HepG2 (cell line): Measurements from ENCODE around the gene LOX. TPM values are rescaled to one million over a fixed set of nuclear protein-coding genes. Genes with fewer than 3 reads are reported as not detected.

Source experiments
- ARNTL ChIP-seq: sonication (generic); formaldehyde crosslinking; IDR thresholded peaks from 2 replicates; pipeline ENCODE4 v1.4.0; 2020; ENCODE audit warnings: mild to moderate bottlenecking, missing genetic modification reagents
- HOXA7 ChIP-seq: sonication (generic); formaldehyde crosslinking; IDR thresholded peaks from 2 replicates; pipeline ENCODE4 v1.8.1; 2022; ENCODE audit warnings: mild to moderate bottlenecking, missing genetic modification reagents, moderate library complexity
- MEF2D ChIP-seq: sonication (generic); formaldehyde crosslinking; IDR thresholded peaks from 2 replicates; pipeline ENCODE4 v1.5.1; 2020; ENCODE audit warnings: mild to moderate bottlenecking, missing genetic modification reagents
- MIER3 ChIP-seq: IDR thresholded peaks from 2 replicates; pipeline ENCODE4 v1.6.1; 2016; ENCODE audit warnings: missing compliant biosample characterization, borderline replicate concordance
- MTF1 ChIP-seq: sonication (generic); formaldehyde crosslinking; IDR thresholded peaks from 2 replicates; pipeline ENCODE4 v1.5.0; 2020; ENCODE audit warnings: missing genetic modification reagents
- MXD4 ChIP-seq: IDR thresholded peaks from 2 replicates; pipeline ENCODE4 v1.6.1; 2016; ENCODE audit warnings: mild to moderate bottlenecking, missing biosample characterization, missing genetic modification reagents
- PITX1 ChIP-seq: sonication (generic); formaldehyde crosslinking; IDR thresholded peaks from 2 replicates; pipeline ENCODE4 v1.5.1; 2020; ENCODE audit warnings: mild to moderate bottlenecking, missing genetic modification reagents
- SIN3A ChIP-seq: IDR thresholded peaks from 2 replicates; pipeline ENCODE4 v1.6.1; 2011; ENCODE audit warnings: low read depth, mild to moderate bottlenecking, control low read depth, low read length, borderline replicate concordance
- TAF15 ChIP-seq: fragments of 200-400 bp; formaldehyde crosslinking; IDR thresholded peaks from one replicate; pipeline ENCODE4 v1.6.1; 2018; ENCODE audit warnings: mild to moderate bottlenecking, low read depth, low read length; ENCODE audit not compliant: poor library complexity, severe bottlenecking
- ZNF143 ChIP-seq: sonication (generic); formaldehyde crosslinking; IDR thresholded peaks from 2 replicates; pipeline ENCODE4 v1.4.0; 2020; ENCODE audit warnings: missing genetic modification reagents
- ZNF572 ChIP-seq: sonication (generic); formaldehyde crosslinking; IDR thresholded peaks from 2 replicates; pipeline ENCODE4 v1.5.1; 2020; ENCODE audit warnings: mild to moderate bottlenecking, missing genetic modification reagents
- ZNF607 ChIP-seq: sonication (generic); formaldehyde crosslinking; IDR thresholded peaks from 2 replicates; pipeline ENCODE4 v1.5.1; 2020; ENCODE audit warnings: missing genetic modification reagents, mild to moderate bottlenecking, borderline replicate concordance
- ZNF816 ChIP-seq: sonication (generic); formaldehyde crosslinking; IDR thresholded peaks from 2 replicates; pipeline ENCODE4 v1.8.0; 2022; ENCODE audit warnings: missing genetic modification reagents, mild to moderate bottlenecking, borderline replicate concordance
- polyA plus RNA-seq, 8 experiments: library from polyadenylated mRNA; depleted of rRNA in 3 of 8; stranded (reverse) in 7 of 8; unstranded in 1 of 8; fragments of >200 nt; fragmentation: Illumina TruSeq in 4 of 8; extraction: Trizol in 4 of 8; gene quantifications; 2 replicates each; pipeline versions ENCODE4 v1.2.1 to v1.2.3, GENCODE V29; 2011 to 2016; ENCODE audit warnings: low read depth in 4 of 8, missing spikeins in 1 of 8, mixed read lengths in 1 of 8; ENCODE audit not compliant: insufficient read depth in 1 of 8
- total RNA-seq, 5 experiments: library from RNA; depleted of rRNA; stranded (reverse); fragments of >200 nt; fragmentation: Illumina TruSeq; extraction: Trizol; gene quantifications; 2 replicates each; pipeline ENCODE4 v1.2.3, GENCODE V29; 2016; ENCODE audit warnings: low read depth in 1 of 5
- TF ChIP-seq, protein P1 (sequence below): sonication (generic); formaldehyde crosslinking; IDR thresholded peaks from 2 replicates; pipeline ENCODE4 v1.5.0; 2020; ENCODE audit warnings: mild to moderate bottlenecking, missing genetic modification reagents
- TF ChIP-seq, protein P2 (sequence below): sonication (generic); formaldehyde crosslinking; IDR thresholded peaks from 2 replicates; pipeline ENCODE4 v1.8.1; 2023; ENCODE audit warnings: missing genetic modification reagents, mild to moderate bottlenecking, borderline replicate concordance
- TF ChIP-seq, protein P3 (sequence below): IDR thresholded peaks from 2 replicates; pipeline ENCODE4 v1.6.1; 2016; ENCODE audit warnings: control low read depth
- TF ChIP-seq, protein P4 (sequence below): sonication (generic); formaldehyde crosslinking; IDR thresholded peaks from 2 replicates; pipeline ENCODE4 v1.4.0; 2020; ENCODE audit warnings: missing genetic modification reagents, low read depth, mild to moderate bottlenecking, borderline replicate concordance
- TF ChIP-seq, protein P5 (sequence below), 2 experiments: fragments of 450-650 bp in 1 of 2; sonication (generic) in 1 of 2; formaldehyde crosslinking; IDR thresholded peaks; 2 replicates each; pipeline versions ENCODE4 v1.5.0 to v1.8.0; 2020 to 2022; ENCODE audit warnings: mild to moderate bottlenecking in 1 of 2, missing genetic modification reagents in 1 of 2
- TF ChIP-seq, protein P6 (sequence below): sonication (generic); formaldehyde crosslinking; IDR thresholded peaks from 2 replicates; pipeline ENCODE4 v1.5.0; 2020; ENCODE audit warnings: mild to moderate bottlenecking, missing genetic modification reagents, borderline replicate concordance

LOX gene
- total and polyA plus RNA-seq, 2 of the 13 experiments (the other 11 are each of a cell fraction or from before 2014, with no cell fraction given) = 0.73 to 173 TPM

DNA sequence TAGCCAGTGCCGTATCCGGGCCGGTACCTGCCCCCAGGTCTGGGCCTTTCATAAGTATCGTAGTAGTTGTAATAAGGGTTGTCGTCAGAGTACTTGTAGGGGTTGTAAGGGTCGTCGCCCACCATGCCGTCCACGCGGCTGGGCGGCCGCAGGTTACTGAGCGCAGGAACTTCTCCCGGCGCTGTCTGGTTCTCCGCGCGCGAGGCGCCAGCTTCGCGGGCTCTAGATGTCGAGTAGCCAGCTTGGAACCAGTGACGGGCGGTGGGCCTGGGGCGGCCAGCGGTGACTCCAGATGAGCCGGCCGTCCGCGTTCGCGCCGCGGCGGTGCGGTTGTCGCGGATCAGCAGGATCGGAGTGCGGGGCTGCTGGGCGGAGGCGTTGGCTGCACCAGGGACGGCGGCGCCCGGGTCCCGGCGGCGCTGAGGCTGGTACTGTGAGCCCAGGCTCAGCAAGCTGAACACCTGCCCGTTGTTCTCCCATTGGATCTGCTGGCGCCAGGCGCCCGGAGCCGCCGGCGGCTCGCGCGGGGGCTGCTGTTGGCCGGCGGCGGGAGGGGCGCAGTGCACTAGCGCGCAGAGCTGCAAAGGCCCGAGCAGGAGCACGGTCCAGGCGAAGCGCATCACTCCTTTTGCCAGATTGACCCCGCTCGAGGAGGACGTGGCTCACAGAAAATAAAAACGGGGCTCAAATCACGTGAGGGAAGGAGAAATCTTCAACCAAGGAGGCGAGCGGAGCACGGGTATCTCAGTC is 518 bp downstream of the LOX start (continued):
- no peak for TF ChIP-seq ZNF572
- peak; percentile 16 for TF ChIP-seq ZNF607 (CRISPR knock-in tag)
- TF ChIP-seq, protein P1, sequence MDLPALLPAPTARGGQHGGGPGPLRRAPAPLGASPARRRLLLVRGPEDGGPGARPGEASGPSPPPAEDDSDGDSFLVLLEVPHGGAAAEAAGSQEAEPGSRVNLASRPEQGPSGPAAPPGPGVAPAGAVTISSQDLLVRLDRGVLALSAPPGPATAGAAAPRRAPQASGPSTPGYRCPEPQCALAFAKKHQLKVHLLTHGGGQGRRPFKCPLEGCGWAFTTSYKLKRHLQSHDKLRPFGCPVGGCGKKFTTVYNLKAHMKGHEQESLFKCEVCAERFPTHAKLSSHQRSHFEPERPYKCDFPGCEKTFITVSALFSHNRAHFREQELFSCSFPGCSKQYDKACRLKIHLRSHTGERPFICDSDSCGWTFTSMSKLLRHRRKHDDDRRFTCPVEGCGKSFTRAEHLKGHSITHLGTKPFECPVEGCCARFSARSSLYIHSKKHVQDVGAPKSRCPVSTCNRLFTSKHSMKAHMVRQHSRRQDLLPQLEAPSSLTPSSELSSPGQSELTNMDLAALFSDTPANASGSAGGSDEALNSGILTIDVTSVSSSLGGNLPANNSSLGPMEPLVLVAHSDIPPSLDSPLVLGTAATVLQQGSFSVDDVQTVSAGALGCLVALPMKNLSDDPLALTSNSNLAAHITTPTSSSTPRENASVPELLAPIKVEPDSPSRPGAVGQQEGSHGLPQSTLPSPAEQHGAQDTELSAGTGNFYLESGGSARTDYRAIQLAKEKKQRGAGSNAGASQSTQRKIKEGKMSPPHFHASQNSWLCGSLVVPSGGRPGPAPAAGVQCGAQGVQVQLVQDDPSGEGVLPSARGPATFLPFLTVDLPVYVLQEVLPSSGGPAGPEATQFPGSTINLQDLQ (CRISPR knock-in tag) = peak; percentile 24; the same call in 1 of the 2 replicates
- no peak for TF ChIP-seq PITX1 (CRISPR knock-in tag)
- TF ChIP-seq, protein P2, sequence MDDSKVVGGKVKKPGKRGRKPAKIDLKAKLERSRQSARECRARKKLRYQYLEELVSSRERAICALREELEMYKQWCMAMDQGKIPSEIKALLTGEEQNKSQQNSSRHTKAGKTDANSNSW (CRISPR knock-in tag) = peak; percentile 87; the same call in 1 of the 2 replicates
- no peak for TF ChIP-seq MTF1 (CRISPR knock-in tag)
- no peak for TF ChIP-seq ZNF816 (CRISPR knock-in tag)
- TF ChIP-seq, protein P3, sequence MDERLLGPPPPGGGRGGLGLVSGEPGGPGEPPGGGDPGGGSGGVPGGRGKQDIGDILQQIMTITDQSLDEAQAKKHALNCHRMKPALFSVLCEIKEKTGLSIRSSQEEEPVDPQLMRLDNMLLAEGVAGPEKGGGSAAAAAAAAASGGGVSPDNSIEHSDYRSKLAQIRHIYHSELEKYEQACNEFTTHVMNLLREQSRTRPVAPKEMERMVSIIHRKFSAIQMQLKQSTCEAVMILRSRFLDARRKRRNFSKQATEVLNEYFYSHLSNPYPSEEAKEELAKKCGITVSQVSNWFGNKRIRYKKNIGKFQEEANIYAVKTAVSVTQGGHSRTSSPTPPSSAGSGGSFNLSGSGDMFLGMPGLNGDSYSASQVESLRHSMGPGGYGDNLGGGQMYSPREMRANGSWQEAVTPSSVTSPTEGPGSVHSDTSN (CRISPR knock-in tag) = no peak
- no peak for TF ChIP-seq ARNTL (CRISPR knock-in tag)
- TF ChIP-seq, protein P4, sequence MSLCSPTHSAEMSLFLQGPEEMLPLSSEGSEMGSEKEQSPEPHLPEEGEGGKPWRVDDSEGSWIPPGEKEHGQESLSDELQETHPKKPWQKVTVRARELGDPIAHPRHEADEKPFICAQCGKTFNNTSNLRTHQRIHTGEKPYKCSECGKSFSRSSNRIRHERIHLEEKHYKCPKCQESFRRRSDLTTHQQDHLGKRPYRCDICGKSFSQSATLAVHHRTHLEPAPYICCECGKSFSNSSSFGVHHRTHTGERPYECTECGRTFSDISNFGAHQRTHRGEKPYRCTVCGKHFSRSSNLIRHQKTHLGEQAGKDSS (CRISPR knock-in tag) = 0 out of 2 replicates have a peak, but pooled peaks have one; percentile 7
- no peak for TF ChIP-seq MEF2D (CRISPR knock-in tag)
- TF ChIP-seq, protein P5, sequence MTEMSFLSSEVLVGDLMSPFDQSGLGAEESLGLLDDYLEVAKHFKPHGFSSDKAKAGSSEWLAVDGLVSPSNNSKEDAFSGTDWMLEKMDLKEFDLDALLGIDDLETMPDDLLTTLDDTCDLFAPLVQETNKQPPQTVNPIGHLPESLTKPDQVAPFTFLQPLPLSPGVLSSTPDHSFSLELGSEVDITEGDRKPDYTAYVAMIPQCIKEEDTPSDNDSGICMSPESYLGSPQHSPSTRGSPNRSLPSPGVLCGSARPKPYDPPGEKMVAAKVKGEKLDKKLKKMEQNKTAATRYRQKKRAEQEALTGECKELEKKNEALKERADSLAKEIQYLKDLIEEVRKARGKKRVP (CRISPR knock-in tag; IDR thresholded peaks at IDR 0.05) = no peak
- no peak for TF ChIP-seq HOXA7 (CRISPR knock-in tag)
- TF ChIP-seq, protein P6, sequence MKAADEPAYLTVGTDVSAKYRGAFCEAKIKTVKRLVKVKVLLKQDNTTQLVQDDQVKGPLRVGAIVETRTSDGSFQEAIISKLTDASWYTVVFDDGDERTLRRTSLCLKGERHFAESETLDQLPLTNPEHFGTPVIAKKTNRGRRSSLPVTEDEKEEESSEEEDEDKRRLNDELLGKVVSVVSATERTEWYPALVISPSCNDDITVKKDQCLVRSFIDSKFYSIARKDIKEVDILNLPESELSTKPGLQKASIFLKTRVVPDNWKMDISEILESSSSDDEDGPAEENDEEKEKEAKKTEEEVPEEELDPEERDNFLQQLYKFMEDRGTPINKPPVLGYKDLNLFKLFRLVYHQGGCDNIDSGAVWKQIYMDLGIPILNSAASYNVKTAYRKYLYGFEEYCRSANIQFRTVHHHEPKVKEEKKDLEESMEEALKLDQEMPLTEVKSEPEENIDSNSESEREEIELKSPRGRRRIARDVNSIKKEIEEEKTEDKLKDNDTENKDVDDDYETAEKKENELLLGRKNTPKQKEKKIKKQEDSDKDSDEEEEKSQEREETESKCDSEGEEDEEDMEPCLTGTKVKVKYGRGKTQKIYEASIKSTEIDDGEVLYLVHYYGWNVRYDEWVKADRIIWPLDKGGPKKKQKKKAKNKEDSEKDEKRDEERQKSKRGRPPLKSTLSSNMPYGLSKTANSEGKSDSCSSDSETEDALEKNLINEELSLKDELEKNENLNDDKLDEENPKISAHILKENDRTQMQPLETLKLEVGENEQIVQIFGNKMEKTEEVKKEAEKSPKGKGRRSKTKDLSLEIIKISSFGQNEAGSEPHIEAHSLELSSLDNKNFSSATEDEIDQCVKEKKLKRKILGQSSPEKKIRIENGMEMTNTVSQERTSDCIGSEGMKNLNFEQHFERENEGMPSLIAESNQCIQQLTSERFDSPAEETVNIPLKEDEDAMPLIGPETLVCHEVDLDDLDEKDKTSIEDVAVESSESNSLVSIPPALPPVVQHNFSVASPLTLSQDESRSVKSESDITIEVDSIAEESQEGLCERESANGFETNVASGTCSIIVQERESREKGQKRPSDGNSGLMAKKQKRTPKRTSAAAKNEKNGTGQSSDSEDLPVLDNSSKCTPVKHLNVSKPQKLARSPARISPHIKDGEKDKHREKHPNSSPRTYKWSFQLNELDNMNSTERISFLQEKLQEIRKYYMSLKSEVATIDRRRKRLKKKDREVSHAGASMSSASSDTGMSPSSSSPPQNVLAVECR (CRISPR knock-in tag) = peak; percentile 36; the same call in 1 of the 2 replicates
- no peak for TF ChIP-seq MXD4 (CRISPR knock-in tag)
- no peak for TF ChIP-seq ZNF143 (CRISPR knock-in tag)
- peak; percentile 8; the same call in 1 of the 2 replicates for TF ChIP-seq SIN3A
- no peak for TF ChIP-seq MIER3 (CRISPR knock-in tag)
- no peak for TF ChIP-seq TAF15
